IPS DF 6.9 (cell line): ENCODE data around the gene RPL35.

Experiments used
- DNase-seq: peaks from one replicate; pipeline ENCODE4 v3.0.0-alpha.2; 2013; ENCODE audit warnings: low read depth, low spot score
- H3K27ac ChIP-seq: one replicate; pipeline ENCODE4 v1.5.1; 2013; ENCODE audit warnings: low read length, control low read depth
- H3K27me3 ChIP-seq: 2 replicates; pipeline ENCODE4 v1.6.1; 2013; ENCODE audit warnings: mild to moderate bottlenecking, low read length; ENCODE audit not compliant: control insufficient read depth, insufficient read depth
- H3K36me3 ChIP-seq: 2 replicates; pipeline ENCODE4 v1.6.1; 2013; ENCODE audit warnings: low read length; ENCODE audit not compliant: control insufficient read depth, insufficient read depth
- H3K4me1 ChIP-seq: 2 replicates; pipeline ENCODE4 v1.6.1; 2013; ENCODE audit warnings: low read length; ENCODE audit not compliant: control insufficient read depth, insufficient read depth
- H3K4me3 ChIP-seq: 2 replicates; pipeline ENCODE4 v1.5.1; 2013; ENCODE audit warnings: mild to moderate bottlenecking, low read length
- H3K9me3 ChIP-seq: 2 replicates; pipeline ENCODE4 v1.6.1; 2013; ENCODE audit warnings: low read length, inconsistent platforms; ENCODE audit not compliant: control insufficient read depth, insufficient read depth
- WGBS: extraction: QIAGEN DNeasy Blood & Tissue Kit; methylation state at CpG from one replicate; pipeline ENCODE4 v1.1.7; 2013; ENCODE audit warnings: mixed read lengths, missing lambda C conversion rate; ENCODE audit not compliant: insufficient read length, insufficient coverage; 5-methylcytosine and 5-hydroxymethylcytosine counted together

The RPL35 gene

GRCh38 chr9:124860582-124861341 is 995 bp downstream of the RPL35 start:
- Histone ChIP-seq H3K36me3 (peaks cover 38% of the 10 kb centered on the region), H3K9me3 (no peaks in the 10 kb centered on the region), H3K4me1 (no peaks in the 10 kb centered on the region; the same call in 1 of the 2 replicates), H3K4me3 (peak overlapping the region; percentile 74), H3K27me3 (no peaks in the 10 kb centered on the region), H3K27ac (no peak overlapping the region)
- no CpG with 5 or more reads among the region's 12 CpGs for WGBS
- DNase-seq: no peak

GRCh38 chr9:124859803-124860581 is 1.8 kb downstream of the RPL35 start:
- no peak for DNase-seq
- Histone ChIP-seq H3K36me3 (peaks cover 42% of the 10 kb centered on the region), H3K4me1 (no peaks in the 10 kb centered on the region; the same call in 1 of the 2 replicates), H3K4me3 (peak overlapping the region; percentile 74; the same call in 1 of the 2 replicates), H3K9me3 (no peaks in the 10 kb centered on the region), H3K27me3 (no peaks in the 10 kb centered on the region), H3K27ac (no peak overlapping the region)
- no CpG with 5 or more reads among the region's 10 CpGs for WGBS

- no peak for DNase-seq
- Histone ChIP-seq H3K27ac (no peak overlapping the region), H3K27me3 (no peaks in the 10 kb centered on the region), H3K9me3 (no peaks in the 10 kb centered on the region), H3K36me3 (peaks cover 42% of the 10 kb centered on the region), H3K4me1 (no peaks in the 10 kb centered on the region; the same call in 1 of the 2 replicates), H3K4me3 (no peak overlapping the region)
- no CpG with 5 or more reads among the region's 9 CpGs for WGBS
Measured at GRCh38 chr9:124858330-124859046, 3.3 kb downstream of the RPL35 start.

DNA sequence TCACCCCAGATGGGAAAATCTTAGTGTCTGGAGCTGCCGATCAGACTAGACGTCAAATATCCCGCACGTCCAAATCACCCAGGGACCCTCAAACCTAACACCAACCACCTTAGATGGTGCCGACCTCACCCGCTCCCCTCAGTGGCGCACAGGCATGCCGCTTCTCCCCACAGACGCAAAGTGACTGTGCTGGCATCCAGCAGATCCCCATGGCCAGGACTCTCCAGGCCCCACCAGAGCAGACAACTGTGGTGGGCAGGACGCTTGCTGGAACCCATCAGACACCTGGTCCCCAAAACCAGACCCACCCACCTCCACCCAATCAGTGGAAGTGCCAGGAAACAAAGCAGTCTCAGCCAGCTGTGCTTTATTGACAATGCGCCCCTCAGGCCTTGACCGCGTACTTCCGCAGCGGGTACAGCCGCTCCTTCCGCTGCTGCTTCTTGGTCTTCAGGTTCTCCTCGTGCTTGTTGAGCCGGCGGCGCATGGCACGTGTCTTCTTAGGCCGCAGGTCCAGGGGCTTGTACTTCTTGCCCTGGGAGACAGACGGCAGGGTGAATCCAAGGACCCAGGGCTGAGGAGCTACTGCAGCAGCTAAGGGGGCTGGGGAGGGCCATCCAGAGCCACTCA is 4.1 kb downstream of the RPL35 start:
- no CpG with 5 or more reads among the region's 24 CpGs for WGBS
- Histone ChIP-seq H3K27ac (no peak overlapping the region), H3K4me1 (peaks cover under 1% of the 10 kb centered on the region), H3K27me3 (no peaks in the 10 kb centered on the region), H3K9me3 (no peaks in the 10 kb centered on the region), H3K4me3 (no peak overlapping the region), H3K36me3 (peaks cover 42% of the 10 kb centered on the region)
- no peak for DNase-seq

- peak; percentile 47 for DNase-seq
- H3K9me3 ChIP-seq: no peaks in the 10 kb centered on the region
- H3K36me3 ChIP-seq: peaks cover 42% of the 10 kb centered on the region
Measured at GRCh38 chr9:124855944-124856765, 5.6 kb downstream of the RPL35 start.

DNA sequence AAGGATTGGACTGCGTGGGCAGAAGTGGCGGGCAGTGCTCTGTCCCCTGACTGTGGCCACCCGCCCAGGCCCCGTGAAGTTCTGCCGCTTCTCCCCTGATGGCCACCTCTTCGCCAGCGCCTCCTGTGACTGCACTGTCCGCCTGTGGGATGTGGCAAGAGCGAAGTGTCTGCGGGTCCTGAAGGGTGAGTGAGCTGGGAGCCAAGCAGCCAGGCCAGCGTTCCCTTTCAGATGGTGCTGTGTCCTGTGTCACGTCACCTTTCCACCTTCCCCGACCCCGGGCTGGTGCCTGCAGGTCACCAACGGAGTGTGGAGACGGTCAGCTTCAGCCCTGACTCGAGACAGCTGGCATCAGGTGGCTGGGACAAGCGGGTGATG is 6.2 kb downstream of the RPL35 start:
- Histone ChIP-seq H3K4me3 (no peak overlapping the region), H3K9me3 (no peaks in the 10 kb centered on the region), H3K4me1 (peaks cover 2% of the 10 kb centered on the region), H3K27me3 (no peaks in the 10 kb centered on the region), H3K27ac (no peak overlapping the region), H3K36me3 (peaks cover 39% of the 10 kb centered on the region)
- no CpG with 5 or more reads among the region's 18 CpGs for WGBS
- no peak for DNase-seq

More at GRCh38 chr9:124855944-124856765, 5.6 kb downstream of the RPL35 start:
- H3K27me3 ChIP-seq: no peaks in the 10 kb centered on the region
- H3K4me1 ChIP-seq: peaks cover 2% of the 10 kb centered on the region
- H3K27ac ChIP-seq: no peak overlapping the region
- no CpG with 5 or more reads among the region's 16 CpGs for WGBS
- H3K4me3 ChIP-seq: no peak overlapping the region

DNA sequence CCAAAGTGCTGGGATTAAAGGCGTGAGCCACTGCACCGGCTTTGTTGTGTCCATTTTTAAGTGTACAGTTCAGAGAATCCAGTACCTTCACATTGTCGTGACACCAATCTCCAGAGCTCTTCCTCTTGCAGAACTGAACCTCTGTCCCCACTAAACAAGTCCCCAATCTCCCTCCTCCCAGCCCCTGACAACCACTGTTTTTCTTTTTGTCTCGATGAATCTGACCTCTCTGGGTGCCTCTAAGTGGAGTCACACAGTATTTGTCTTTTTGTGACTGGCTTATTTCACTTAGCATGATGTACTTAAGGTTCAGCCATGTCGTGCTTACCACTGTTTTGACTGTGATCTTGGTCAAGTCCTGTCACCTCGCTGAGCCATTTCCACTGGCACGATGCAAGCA is 6.9 kb downstream of the RPL35 start:
- peaks cover 2% of the 10 kb centered on the region; the same call in 1 of the 2 replicates for H3K4me1 ChIP-seq
- no peaks in the 10 kb centered on the region for H3K27me3 ChIP-seq
- no peak overlapping the region for H3K27ac ChIP-seq
- H3K9me3 ChIP-seq: no peaks in the 10 kb centered on the region
- H3K4me3 ChIP-seq: no peak overlapping the region
- peaks cover 32% of the 10 kb centered on the region for H3K36me3 ChIP-seq
- WGBS: no CpG with 5 or more reads among the region's 7 CpGs
- no peak for DNase-seq

DNA sequence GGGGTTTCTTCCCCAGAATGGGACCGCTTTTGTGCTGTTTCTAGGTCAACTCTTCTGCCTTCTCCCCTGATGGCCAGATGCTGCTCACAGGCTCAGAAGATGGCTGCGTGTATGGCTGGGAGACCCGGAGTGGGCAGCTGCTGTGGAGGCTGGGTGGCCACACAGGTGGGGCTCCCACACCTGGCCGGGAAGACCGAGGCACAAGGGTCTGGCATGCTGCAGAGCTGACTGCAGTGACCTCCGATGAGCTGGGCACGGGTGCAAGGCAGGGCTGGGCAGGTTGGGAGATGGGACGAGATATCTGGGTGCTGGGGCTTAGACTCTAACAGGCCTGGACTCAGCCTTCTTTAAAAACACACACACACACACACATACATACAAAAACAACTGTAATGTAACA is 7.6 kb downstream of the RPL35 start:
- peaks cover 2% of the 10 kb centered on the region; the same call in 1 of the 2 replicates for H3K4me1 ChIP-seq
- no peak overlapping the region for H3K27ac ChIP-seq
- no peak overlapping the region for H3K4me3 ChIP-seq
- no peaks in the 10 kb centered on the region for H3K9me3 ChIP-seq
- H3K27me3 ChIP-seq: no peaks in the 10 kb centered on the region
- H3K36me3 ChIP-seq: peaks cover 26% of the 10 kb centered on the region
- no peak for DNase-seq
- no CpG with 5 or more reads among the region's 8 CpGs for WGBS

- no CpG with 5 or more reads among the region's 11 CpGs for WGBS
Measured at GRCh38 chr9:124853605-124854143, 8.1 kb downstream of the RPL35 start.

More at GRCh38 chr9:124853605-124854143, 8.1 kb downstream of the RPL35 start:
- Histone ChIP-seq H3K4me3 (peak overlapping the region; percentile 71; the same call in 1 of the 2 replicates), H3K27me3 (no peaks in the 10 kb centered on the region), H3K4me1 (peaks cover 2% of the 10 kb centered on the region; the same call in 1 of the 2 replicates), H3K9me3 (no peaks in the 10 kb centered on the region), H3K36me3 (peaks cover 21% of the 10 kb centered on the region), H3K27ac (no peak overlapping the region)
- no peak for DNase-seq
